ENCODE data around the gene TBRG1. TPM values are rescaled to one million over a fixed set of nuclear protein-coding genes. Genes with fewer than 3 reads are reported as not detected.

TBRG1 gene, protein sequence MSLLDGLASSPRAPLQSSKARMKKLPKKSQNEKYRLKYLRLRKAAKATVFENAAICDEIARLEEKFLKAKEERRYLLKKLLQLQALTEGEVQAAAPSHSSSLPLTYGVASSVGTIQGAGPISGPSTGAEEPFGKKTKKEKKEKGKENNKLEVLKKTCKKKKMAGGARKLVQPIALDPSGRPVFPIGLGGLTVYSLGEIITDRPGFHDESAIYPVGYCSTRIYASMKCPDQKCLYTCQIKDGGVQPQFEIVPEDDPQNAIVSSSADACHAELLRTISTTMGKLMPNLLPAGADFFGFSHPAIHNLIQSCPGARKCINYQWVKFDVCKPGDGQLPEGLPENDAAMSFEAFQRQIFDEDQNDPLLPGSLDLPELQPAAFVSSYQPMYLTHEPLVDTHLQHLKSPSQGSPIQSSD
- total RNA-seq (2022; extraction: Qiagen RNA extraction): 16.0 to 17.5 TPM (median 16.3 TPM) in 5 replicates

DNA sequence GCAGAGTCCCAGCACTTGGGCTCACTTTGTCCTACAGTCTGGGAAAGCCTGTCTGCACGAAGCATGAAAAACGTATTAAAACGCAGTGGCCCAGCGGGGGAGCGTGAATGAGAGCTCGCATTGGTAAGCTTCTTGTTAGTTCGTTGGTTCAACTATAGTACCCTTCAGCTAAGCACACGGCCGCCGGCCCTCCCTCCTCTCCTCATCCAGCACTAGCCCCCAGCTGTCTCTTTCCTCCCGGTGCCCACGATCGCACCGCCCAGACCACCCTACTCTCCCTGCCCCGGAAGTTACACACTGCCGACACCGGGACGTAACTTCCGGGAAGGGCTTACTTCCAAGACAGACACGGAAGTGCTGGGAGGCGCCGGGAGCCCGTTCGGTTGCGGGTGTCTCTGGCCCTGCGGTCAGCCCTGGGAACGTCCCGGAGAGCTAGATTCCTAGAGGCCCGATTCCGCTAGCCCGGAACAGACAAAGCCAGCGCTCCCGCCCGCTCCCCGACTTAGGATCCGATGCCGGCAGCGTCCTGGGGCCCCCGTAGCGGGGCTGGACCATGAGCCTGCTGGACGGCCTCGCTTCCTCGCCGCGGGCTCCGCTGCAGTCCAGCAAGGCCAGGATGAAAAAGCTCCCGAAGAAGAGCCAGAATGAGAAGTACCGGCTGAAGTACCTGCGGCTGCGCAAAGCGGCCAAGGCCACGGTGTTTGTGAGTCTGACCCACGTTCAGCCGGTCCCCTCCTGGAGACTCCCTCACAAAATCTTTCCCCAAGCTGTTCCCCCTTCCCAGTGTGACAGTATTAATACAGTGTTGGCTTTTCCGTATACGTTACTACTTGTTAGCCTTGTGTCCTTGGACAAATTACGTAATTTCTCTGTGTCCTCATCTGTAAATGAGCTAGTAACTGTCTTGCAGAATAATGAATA is at the start of gene TBRG1:
TBRG1 (plus strand) TSS at position 334 of the 921 bp plus-strand sequence; CDS start at position 554, 220 bp downstream.

DNA sequence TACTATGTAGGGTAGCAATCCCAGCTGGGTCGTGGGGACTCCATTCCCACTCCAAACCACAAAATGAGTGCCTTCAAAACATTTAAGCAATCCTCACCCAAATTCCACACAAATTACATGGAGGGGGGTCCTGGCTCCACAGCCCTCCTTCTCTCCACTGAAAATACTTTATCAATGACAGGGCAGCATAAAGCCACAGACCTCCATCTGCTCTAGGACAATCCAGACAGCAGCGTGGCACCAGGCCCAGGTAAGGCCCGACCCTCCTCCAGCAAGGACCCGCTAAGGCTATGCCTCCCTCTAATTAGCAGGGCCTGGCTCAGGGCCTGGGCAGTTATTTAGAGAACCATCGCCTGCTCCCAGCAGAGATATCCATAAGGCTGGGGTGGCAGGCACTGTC is 11.6 kb upstream of the TBRG1 start, which contains the start of gene PANX3:
PANX3 (plus strand) TSS at position 365 of the 400 bp plus-strand sequence. CDS start 129 bp downstream, outside the sequence.

DNA sequence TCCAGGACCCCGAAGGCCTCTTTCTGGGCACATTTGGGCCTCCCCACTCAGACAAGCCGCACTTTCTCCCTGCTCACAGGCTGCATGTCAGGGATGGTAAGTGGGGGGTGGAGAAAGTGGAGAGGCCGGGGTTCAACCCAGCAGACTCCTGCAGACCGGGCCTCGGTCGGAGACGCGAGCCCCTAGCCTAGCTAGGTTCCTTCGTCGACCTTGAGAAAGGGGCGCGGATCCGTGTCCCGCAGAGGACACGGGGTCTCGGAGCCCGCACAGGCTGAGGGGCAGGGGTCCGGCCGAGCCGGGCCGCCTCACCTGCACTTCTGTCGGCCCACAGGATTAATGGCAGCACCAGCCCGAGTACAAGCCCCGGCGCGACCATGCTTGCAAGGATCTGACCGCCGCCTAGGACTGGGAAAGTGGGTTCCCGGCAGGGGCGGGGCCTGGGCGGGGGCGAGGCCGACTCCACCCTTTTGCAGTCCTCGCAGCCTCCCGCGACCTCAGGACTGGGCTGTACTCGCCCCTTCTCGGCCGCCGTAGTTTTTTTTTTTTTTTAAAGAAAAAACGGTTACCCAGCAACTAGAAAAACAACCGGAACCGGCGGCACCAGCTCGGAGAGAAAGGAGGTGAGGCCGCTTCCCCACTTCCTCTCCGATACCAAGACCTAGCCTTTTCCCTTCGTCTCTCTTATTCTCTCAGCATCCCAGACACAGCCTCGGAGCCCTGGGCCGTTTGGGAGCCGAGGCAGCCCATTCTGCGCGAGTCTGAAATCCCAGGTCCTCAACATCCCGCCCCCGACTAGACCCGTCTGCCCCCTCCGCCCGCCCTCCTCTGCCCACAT is 50.9 kb downstream of the TBRG1 start, which contains the start of the genes SIAE and SPA17:
SIAE (minus strand) TSS at position 407 of the 835 bp plus-strand sequence; CDS start at position 376, 31 bp downstream.
SPA17 (plus strand) TSS at position 572 of the 835 bp plus-strand sequence. CDS start 1,361 bp downstream, outside the sequence.

Other genes with a start within 250 kb of the TBRG1 start
- gene OR8B2, start 238.4 kb upstream of the TBRG1 start, total RNA-seq (2022; extraction: Qiagen RNA extraction): not detected in 5 replicates
- not detected in 5 replicates for gene OR8B3, start 223.8 kb upstream of the TBRG1 start, total RNA-seq (2022; extraction: Qiagen RNA extraction)
- not detected in 5 replicates for gene OR8B4, start 198.0 kb upstream of the TBRG1 start, total RNA-seq (2022; extraction: Qiagen RNA extraction)
- not detected in 5 replicates for gene OR8B8, start 177.2 kb upstream of the TBRG1 start, total RNA-seq (2022; extraction: Qiagen RNA extraction)
- gene OR8B12, start 79.2 kb upstream of the TBRG1 start, total RNA-seq (2022; extraction: Qiagen RNA extraction): not detected in 5 replicates
- not detected in 5 replicates for gene OR8A1, start 52.9 kb upstream of the TBRG1 start, total RNA-seq (2022; extraction: Qiagen RNA extraction)
- gene PANX3, start 11.4 kb upstream of the TBRG1 start, total RNA-seq (2022; extraction: Qiagen RNA extraction): not detected in 5 replicates
- gene SIAE, start 50.9 kb downstream of the TBRG1 start, total RNA-seq (2022; extraction: Qiagen RNA extraction): 14.3 to 15.8 TPM (median 15.0 TPM) in 5 replicates
- 16.2 to 24.4 TPM (median 18.4 TPM) in 5 replicates for gene SPA17, start 51.0 kb downstream of the TBRG1 start, total RNA-seq (2022; extraction: Qiagen RNA extraction)
- 6.0 to 13.6 TPM (median 10.2 TPM) in 5 replicates for gene NRGN, start 117.1 kb downstream of the TBRG1 start, total RNA-seq (2022; extraction: Qiagen RNA extraction)
- gene VSIG2, start 129.4 kb downstream of the TBRG1 start, total RNA-seq (2022; extraction: Qiagen RNA extraction): not detected in 5 replicates
- 10.4 to 14.2 TPM (median 13.1 TPM) in 5 replicates for gene ESAM, start 139.4 kb downstream of the TBRG1 start, total RNA-seq (2022; extraction: Qiagen RNA extraction)
- 5.4 to 6.1 TPM (median 5.7 TPM) in 5 replicates for gene MSANTD2, start 177.5 kb downstream of the TBRG1 start, total RNA-seq (2022; extraction: Qiagen RNA extraction)
- 2.0 to 3.8 TPM (median 2.9 TPM) in 5 replicates for gene ROBO3, start 242.6 kb downstream of the TBRG1 start, total RNA-seq (2022; extraction: Qiagen RNA extraction)